ENCODE data around the gene PARD3. TPM values are rescaled to one million over a fixed set of nuclear protein-coding genes. Genes with fewer than 3 reads are reported as not detected.

The PARD3 gene
- total RNA-seq, 1 experiment from 2014 or later: 46.3 TPM

GRCh38 chr10:34426041-34426440 is 389.1 kb downstream of the PARD3 start:
- Histone ChIP-seq H3K79me2 (ENCODE audit: insufficient read depth, low read length) (no peaks in the 10 kb centered on the region), H3K4me2 (ENCODE audit: low read length) (peak overlapping the region; percentile 73), H3K27me3 (ENCODE audit: insufficient read depth, low read length) (no peaks in the 10 kb centered on the region), H2AFZ (ENCODE audit: low read depth, low read length, poor library complexity, severe bottlenecking) (no peak overlapping the region), H3K9me2 (ENCODE audit: insufficient read depth) (no peaks in the 10 kb centered on the region), H3K27ac (ENCODE audit: low read depth, low read length) (peak overlapping the region; percentile 86), H3K4me3 (replicated peaks in 1 of 2; ENCODE audit: low read depth in 1 of 2, low read length in 2 of 2) (peak overlapping the region in 1 of 2 experiments; percentile 43; a peak in 1 of 4 replicates), H3K4me1 (ENCODE audit: control insufficient read depth in 1 of 2, insufficient read depth in 2 of 2, low read length in 2 of 2) (peaks cover 63 to 68% of the 10 kb centered on the region in 2 experiments), H3K36me3 (ENCODE audit: control insufficient read depth in 1 of 2, insufficient read depth in 2 of 2, low read length in 2 of 2) (no peaks in the 10 kb centered on the region), H4K20me1 (ENCODE audit: insufficient read depth) (no peaks in the 10 kb centered on the region), H3K9me3 (ENCODE audit: control insufficient read depth in 1 of 2, insufficient read depth in 1 of 2, low read depth in 1 of 2, low read length in 2 of 2) (no peaks in the 10 kb centered on the region), H3K9ac (ENCODE audit: low read length) (peak overlapping the region; percentile 9; the same call in 1 of the 2 replicates)
- intact Hi-C loops (cut with micrococcal nuclease): no loop called here
- BruUV-seq (replicated peaks): no TSS peak
- ChIA-PET RAD21 (ENCODE audit: low non-redundant PET in 1 of 2, low total read pairs in 2 of 2, uncharacterized antibody in 2 of 2, unreplicated experiment in 2 of 2) (no interaction called here), POLR2A (no interaction called here), CTCF (no interaction called here)
- no peak for DNase-seq (ENCODE audit: low read depth, low spot score)
- TF ChIP-seq POLR2A (IDR thresholded peaks at IDR 0.05; ENCODE audit: borderline replicate concordance, extremely low read depth, insufficient read depth, insufficient read length) (no peak), POLR2AphosphoS5 (IDR thresholded peaks at IDR 0.05; ENCODE audit: low read depth, low read length) (no peak), YY1 (IDR thresholded peaks at IDR 0.05; ENCODE audit: extremely low read depth, insufficient replicate concordance, low read depth, low read length) (no peak), SIN3A (IDR thresholded peaks at IDR 0.05; ENCODE audit: low read depth) (no peak), MAX (IDR thresholded peaks at IDR 0.05) (no peak), ATF3 (IDR thresholded peaks at IDR 0.05) (no peak), SRF (IDR thresholded peaks at IDR 0.05; ENCODE audit: low read depth) (no peak), EZH2phosphoT487 (IDR thresholded peaks at IDR 0.05; ENCODE audit: borderline replicate concordance) (no peak)
- no peak for ATAC-seq

GRCh38 chr10:34423673-34424625 is 391.1 kb downstream of the PARD3 start:
- H3K4me2 ChIP-seq (ENCODE audit: low read length): no peak overlapping the region
- no peak for TF ChIP-seq EGR1 (IDR thresholded peaks at IDR 0.05; ENCODE audit: low read depth)
- TF ChIP-seq TCF7L2 (IDR thresholded peaks at IDR 0.05; ENCODE audit: borderline replicate concordance, extremely low read depth, insufficient read depth, insufficient read length): no peak

More at GRCh38 chr10:34423673-34424625, 391.1 kb downstream of the PARD3 start:
- ChIA-PET POLR2A (no interaction called here), RAD21 (ENCODE audit: low non-redundant PET in 1 of 2, low total read pairs in 2 of 2, uncharacterized antibody in 2 of 2, unreplicated experiment in 2 of 2) (no interaction called here), CTCF (no interaction called here)
- DNase-seq (ENCODE audit: low read depth, low spot score) (no peak), ATAC-seq (no peak)
- Histone ChIP-seq H4K20me1 (ENCODE audit: insufficient read depth) (no peaks in the 10 kb centered on the region), H3K4me3 (replicated peaks in 1 of 2; ENCODE audit: low read depth in 1 of 2, low read length in 2 of 2) (no peak overlapping the region), H3K4me1 (ENCODE audit: control insufficient read depth in 1 of 2, insufficient read depth in 2 of 2, low read length in 2 of 2) (peaks cover 42 to 47% of the 10 kb centered on the region in 2 experiments), H3K36me3 (ENCODE audit: control insufficient read depth in 1 of 2, insufficient read depth in 2 of 2, low read length in 2 of 2) (no peaks in the 10 kb centered on the region), H3K79me2 (ENCODE audit: insufficient read depth, low read length) (no peaks in the 10 kb centered on the region), H3K9ac (ENCODE audit: low read length) (no peak overlapping the region), H3K9me2 (ENCODE audit: insufficient read depth) (no peaks in the 10 kb centered on the region), H3K9me3 (ENCODE audit: control insufficient read depth in 1 of 2, insufficient read depth in 1 of 2, low read depth in 1 of 2, low read length in 2 of 2) (no peaks in the 10 kb centered on the region), H2AFZ (ENCODE audit: low read depth, low read length, poor library complexity, severe bottlenecking) (no peak overlapping the region), H3K27ac (ENCODE audit: low read depth, low read length) (no peak overlapping the region), H3K27me3 (ENCODE audit: insufficient read depth, low read length) (no peaks in the 10 kb centered on the region)
- intact Hi-C loops (cut with micrococcal nuclease): no loop called here
- no TSS peak for BruUV-seq (replicated peaks)

Measured in HCT116 (cell line).